Endothelial cell of umbilical vein (primary cell): ENCODE data around the gene CCDC12. TPM values are rescaled to one million over a fixed set of nuclear protein-coding genes. Genes with fewer than 3 reads are reported as not detected.

Source experiments
- BruUV-seq: library from RNA; stranded (reverse); fragments of 400-500 nt; replicated peaks from 2 replicates; lab custom pipeline; 2021; lab: Mats Ljungman, UMichigan
- CTCF ChIA-PET: fragments of 300-600, 350-600 bp; sonication (Branson Sonifier 250); formaldehyde crosslinking; loops from one replicate; lab custom pipeline; 2021; ENCODE audit warnings: antibody characterized with exemption, inconsistent platforms; lab: Charles Lee
- POLR2A ChIA-PET: fragments of 300-600, 350-600 bp; sonication (Branson Sonifier 250); formaldehyde crosslinking; loops from one replicate; lab custom pipeline; 2021; ENCODE audit warnings: antibody characterized with exemption, inconsistent platforms; lab: Charles Lee
- DNase-seq: peaks from one replicate; pipeline ENCODE4 v3.0.0-alpha.2; 2011; ENCODE audit warnings: low read depth, low spot score
- FAIRE-seq: peaks from 2 replicates; lab custom pipeline; 2011; peaks lifted over from hg19 to GRCh38; lab: Jason Lieb, UNC
- H2AFZ ChIP-seq: 2 replicates; pipeline ENCODE4 v1.6.0; 2012; ENCODE audit warnings: low read depth, low read length, control low read depth, inconsistent platforms
- H3K27ac ChIP-seq: 2 replicates; pipeline ENCODE4 v1.5.1; 2011; ENCODE audit warnings: low read depth, mild to moderate bottlenecking, control low read depth, low read length, moderate library complexity; ENCODE audit not compliant: insufficient read depth
- H3K27me3 ChIP-seq, 2 experiments: 2 replicates each; pipeline versions ENCODE4 v1.6.0 to v1.6.1; 2011; ENCODE audit warnings: low read length in 2 of 2, mixed read lengths in 1 of 2; ENCODE audit not compliant: control insufficient read depth in 2 of 2, insufficient read depth in 2 of 2
- H3K36me3 ChIP-seq, 2 experiments: 2 replicates in 1 of 2; 3 replicates in 1 of 2; pipeline ENCODE4 v1.5.1; 2011; ENCODE audit warnings: low read length in 2 of 2, mild to moderate bottlenecking in 1 of 2, moderate library complexity in 1 of 2; ENCODE audit not compliant: control insufficient read depth in 2 of 2, insufficient read depth in 2 of 2; ENCODE audit errors: extremely low read depth in 1 of 2
- H3K4me1 ChIP-seq: 3 replicates; pipeline ENCODE4 v1.5.1; 2011; ENCODE audit warnings: mild to moderate bottlenecking, low read length; ENCODE audit not compliant: control insufficient read depth, insufficient read depth; ENCODE audit errors: extremely low read depth
- H3K4me2 ChIP-seq: 2 replicates; pipeline ENCODE4 v1.6.1; 2011; ENCODE audit warnings: low read length, control low read depth, mixed read lengths; ENCODE audit not compliant: insufficient read depth
- H3K4me3 ChIP-seq, 3 experiments: fragments of 200-600 bp in 1 of 3; sonication (generic), shearing (Covaris generic) in 1 of 3; replicated peaks in 1 of 3; 2 replicates each; pipeline ENCODE4 v1.5.1; 2011 to 2016; ENCODE audit warnings: control low read depth in 3 of 3, low read length in 3 of 3, mild to moderate bottlenecking in 2 of 3, inconsistent platforms in 1 of 3, low read depth in 1 of 3, moderate library complexity in 1 of 3; ENCODE audit not compliant: insufficient read depth in 1 of 3
- H3K79me2 ChIP-seq: 2 replicates; pipeline ENCODE4 v1.6.0; 2012; ENCODE audit warnings: low read length, inconsistent platforms; ENCODE audit not compliant: control insufficient read depth, insufficient read depth
- H3K9ac ChIP-seq: replicated peaks from 2 replicates; pipeline ENCODE3; 2011; ENCODE audit warnings: low read length, control low read depth; ENCODE audit not compliant: insufficient read depth; ENCODE audit errors: extremely low read depth
- H3K9me1 ChIP-seq: replicated peaks from 3 replicates; pipeline ENCODE4 v1.6.0; 2011; ENCODE audit warnings: mild to moderate bottlenecking, low read length; ENCODE audit not compliant: control insufficient read depth, insufficient read depth; ENCODE audit errors: extremely low read depth
- H3K9me3 ChIP-seq: replicated peaks from 2 replicates; pipeline ENCODE4 v1.5.1; 2012; ENCODE audit warnings: low read length, inconsistent platforms; ENCODE audit not compliant: control insufficient read depth, insufficient read depth
- H4K20me1 ChIP-seq: replicated peaks from 2 replicates; pipeline ENCODE3; 2011; ENCODE audit warnings: mild to moderate bottlenecking, low read length; ENCODE audit not compliant: control insufficient read depth, insufficient read depth; ENCODE audit errors: extremely low read depth
- CTCF ChIP-seq, 2 donors: IDR thresholded peaks; 1 replicate in 1 of 2; 2 replicates in 1 of 2; pipeline ENCODE4 v1.5.1; 2011; ENCODE audit warnings: low read length in 2 of 2, mild to moderate bottlenecking in 2 of 2, moderate library complexity in 2 of 2, control low read depth in 1 of 2, inconsistent platforms in 1 of 2, low read depth in 1 of 2; ENCODE audit not compliant: insufficient read depth in 1 of 2; ENCODE audit errors: extremely low read depth in 1 of 2
- EZH2 ChIP-seq: IDR thresholded peaks from 2 replicates; pipeline ENCODE4 v1.6.1; 2012; ENCODE audit warnings: borderline replicate concordance, low read depth, mild to moderate bottlenecking, moderate library complexity, low read length, inconsistent platforms; ENCODE audit not compliant: severe bottlenecking
- FOS ChIP-seq: IDR thresholded peaks from 2 replicates; pipeline ENCODE4 v1.6.1; 2011; ENCODE audit warnings: mild to moderate bottlenecking, low read length, moderate library complexity, borderline replicate concordance; ENCODE audit not compliant: insufficient read depth
- GATA2 ChIP-seq: IDR thresholded peaks from 2 replicates; pipeline ENCODE4 v1.7.0; 2011; ENCODE audit warnings: low read depth, mild to moderate bottlenecking, moderate library complexity, mixed read lengths, low read length; ENCODE audit not compliant: insufficient read length, insufficient read depth
- JUN ChIP-seq: IDR thresholded peaks from 2 replicates; pipeline ENCODE4 v1.6.1; 2011; ENCODE audit warnings: borderline replicate concordance, low read depth; ENCODE audit not compliant: insufficient read length, insufficient read depth
- MAX ChIP-seq: IDR thresholded peaks from 2 replicates; pipeline ENCODE4 v1.6.1; 2011; ENCODE audit not compliant: insufficient read depth, insufficient read length
- MYC ChIP-seq: IDR thresholded peaks from one replicate; pipeline ENCODE4 v1.6.1; 2011; ENCODE audit warnings: mild to moderate bottlenecking, low read depth, low read length
- POLR2A ChIP-seq: IDR thresholded peaks from 2 replicates; pipeline ENCODE4 v1.6.1; 2012; ENCODE audit warnings: low read depth, mild to moderate bottlenecking, control low read depth, low read length
- POLR2AphosphoS5 ChIP-seq: IDR thresholded peaks from 2 replicates; pipeline ENCODE4 v1.6.1; 2012; ENCODE audit warnings: low read depth, mild to moderate bottlenecking, control low read depth, low read length, moderate library complexity; ENCODE audit not compliant: insufficient read depth
- dilution Hi-C: fragments of 300-500 bp; cut with MboI; formaldehyde crosslinking; loops from one replicate; pipeline ENCODE4 v1.15.0; 2019; ENCODE audit warnings: low sequenced_read_pairs; ENCODE audit not compliant: extremely low pct_ligation_motif_present
- intact Hi-C: fragments of 100-400 bp; cut with micrococcal nuclease; formaldehyde crosslinking; loops from one replicate; pipeline ENCODE4 v1.10.0; 2022
- polyA plus RNA-seq, 4 experiments: library from polyadenylated mRNA; depleted of rRNA in 3 of 4; stranded (reverse) in 3 of 4; unstranded in 1 of 4; fragments of >200 nt; gene quantifications; 2 replicates each; pipeline versions ENCODE4 v1.2.1 to v1.2.3, GENCODE V29; 2011 to 2012; ENCODE audit warnings: missing spikeins in 1 of 4
- total RNA-seq: library from RNA; stranded (reverse); gene quantifications from 2 replicates; pipeline ENCODE4 v1.2.3, GENCODE V29; 2021

CCDC12 gene
- total and polyA plus RNA-seq, 2 donors (not counting 3 experiments of a cell fraction or from before 2014, with no cell fraction given): 35.1 to 50.5 TPM

GRCh38 chr3:46906471-46907058 is 70.0 kb downstream of the CCDC12 start:
- no peaks in the 10 kb centered on the region for H3K27me3 ChIP-seq
- H3K9me1 ChIP-seq: no peaks in the 10 kb centered on the region
- DNase-seq (no peak), FAIRE-seq (no peak)
- H3K4me3 ChIP-seq: no peak overlapping the region
- H3K36me3 ChIP-seq: no peaks in the 10 kb centered on the region
- no TSS peak for BruUV-seq
- CTCF ChIA-PET: interaction anchor here (0.9 to 1.0 kb wide), 2 partner anchors 40 to 243 kb away, joined by 3 read pairs; no protein-coding TSS in a partner anchor
- H3K9me3 ChIP-seq: no peaks in the 10 kb centered on the region
- H3K4me2 ChIP-seq: no peak overlapping the region
- no peak overlapping the region for H3K27ac ChIP-seq
- peaks cover 12% of the 10 kb centered on the region for H3K4me1 ChIP-seq
- H4K20me1 ChIP-seq: no peaks in the 10 kb centered on the region
- H2AFZ ChIP-seq: no peak overlapping the region
- dilution Hi-C loops: no loop called here
- POLR2A ChIA-PET: no interaction called here
- no peak overlapping the region for H3K9ac ChIP-seq
- H3K79me2 ChIP-seq: no peaks in the 10 kb centered on the region
- intact Hi-C loops: no loop called here
- TF ChIP-seq MAX (no peak), FOS (no peak), GATA2 (no peak), MYC (no peak), EZH2 (no peak), CTCF (IDR thresholded peaks at IDR 0.05; ENCODE audit: extremely low read depth in 1 of 2, insufficient read depth in 1 of 2, low read depth in 1 of 2, low read length in 2 of 2) (no peak), POLR2AphosphoS5 (no peak), POLR2A (no peak), JUN (no peak)
